Endothelial cell (in vitro differentiated cells): ENCODE data around the gene CD74. TPM values are rescaled to one million over a fixed set of nuclear protein-coding genes. Genes with fewer than 3 reads are reported as not detected.

ENCODE experiments used
- DNase-seq: peaks from one replicate; pipeline ENCODE4 v3.0.0; 2021; ENCODE audit warnings: low spot score
- H3K27ac Mint-ChIP-seq: one replicate; pipeline ENCODE4 v1.8.0; 2021; ENCODE audit warnings: mixed read lengths, inconsistent platforms; ENCODE audit not compliant: unreplicated experiment
- H3K27me3 Mint-ChIP-seq: one replicate; pipeline ENCODE4 v1.8.0; 2021; ENCODE audit warnings: mild to moderate bottlenecking, moderate library complexity, mixed read lengths, inconsistent platforms; ENCODE audit not compliant: unreplicated experiment
- H3K36me3 Mint-ChIP-seq: one replicate; pipeline ENCODE4 v1.8.0; 2021; ENCODE audit warnings: mild to moderate bottlenecking, low read depth, mixed read lengths, inconsistent platforms; ENCODE audit not compliant: unreplicated experiment
- H3K4me1 Mint-ChIP-seq: one replicate; pipeline ENCODE4 v1.8.0; 2021; ENCODE audit warnings: mild to moderate bottlenecking, mixed read lengths, inconsistent platforms; ENCODE audit not compliant: unreplicated experiment
- H3K4me3 Mint-ChIP-seq: one replicate; pipeline ENCODE4 v1.8.0; 2021; ENCODE audit warnings: mild to moderate bottlenecking, mixed read lengths, inconsistent platforms; ENCODE audit not compliant: unreplicated experiment
- H3K9me3 Mint-ChIP-seq: one replicate; pipeline ENCODE4 v1.8.0; 2021; ENCODE audit warnings: mixed read lengths, inconsistent platforms; ENCODE audit not compliant: unreplicated experiment
- CTCF ChIP-seq: fragments of 200-600 bp; sonication (generic); IDR thresholded peaks from one replicate; pipeline ENCODE4 v1.5.0; 2021; ENCODE audit warnings: antibody characterized with exemption; ENCODE audit not compliant: unreplicated experiment
- total RNA-seq: library from RNA; stranded (reverse); fragmentation: NEBNext Ultra II Directional; extraction: Animal tissue kit (Norgen Biotek cat#: 25700); gene quantifications from one replicate; pipeline ENCODE4 v1.2.1, GENCODE V29; 2021; ENCODE audit not compliant: unreplicated experiment

The CD74 gene
- total RNA-seq, 1 donor from 2014 or later = 170 TPM

DNA sequence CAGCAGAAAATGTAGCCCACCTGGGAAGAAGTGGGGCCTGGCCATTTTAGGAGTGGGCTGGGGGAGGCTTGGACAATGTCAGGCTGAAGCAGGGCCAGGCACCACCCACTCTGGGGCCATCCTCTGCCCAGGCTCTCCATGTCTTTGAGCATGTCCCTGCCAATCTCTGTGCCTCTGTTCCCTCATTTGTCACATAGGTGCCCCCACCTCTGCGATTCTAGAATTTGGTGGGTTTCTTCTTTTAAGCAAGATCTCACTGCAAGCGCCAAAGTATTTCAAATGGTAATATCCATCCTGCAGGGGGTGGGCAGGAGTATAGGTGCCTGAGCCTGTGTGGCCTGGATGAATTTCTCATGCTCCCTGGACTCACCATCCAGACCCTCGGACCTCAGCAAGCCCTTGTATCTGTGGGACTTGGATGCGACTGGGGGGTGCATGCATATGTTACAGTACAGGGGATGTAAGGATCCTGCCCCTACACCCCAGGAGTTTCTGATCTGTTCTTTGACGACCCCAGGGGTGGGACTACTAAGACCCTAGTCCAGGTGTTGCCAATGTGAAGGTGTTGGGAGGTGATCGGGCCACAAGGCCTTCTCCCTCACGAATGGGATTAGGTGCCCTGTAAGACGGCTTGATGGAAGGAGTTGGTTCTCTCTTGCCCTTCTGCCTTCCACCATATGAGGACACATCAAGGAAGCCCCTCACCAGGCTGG lies 4.3 kb downstream of the CD74 start:
- no peak for TF ChIP-seq CTCF
- H3K27me3 Mint-ChIP-seq = peaks cover 10% of the 10 kb centered on the region
- peaks cover 4% of the 10 kb centered on the region for H3K36me3 Mint-ChIP-seq
- H3K27ac Mint-ChIP-seq = no peak overlapping the region
- H3K4me3 Mint-ChIP-seq = no peak overlapping the region
- peaks cover 23% of the 10 kb centered on the region for H3K4me1 Mint-ChIP-seq
- no peak for DNase-seq
- no peaks in the 10 kb centered on the region for H3K9me3 Mint-ChIP-seq

GRCh38 chr5:150407096-150407720 lies 5.5 kb downstream of the CD74 start:
- DNase-seq = no peak
- Mint-ChIP-seq H3K4me3 (no peak overlapping the region), H3K27ac (no peak overlapping the region), H3K27me3 (peaks cover 9% of the 10 kb centered on the region), H3K9me3 (no peaks in the 10 kb centered on the region), H3K36me3 (peaks cover 9% of the 10 kb centered on the region), H3K4me1 (peaks cover 15% of the 10 kb centered on the region)
- no peak for TF ChIP-seq CTCF

DNA sequence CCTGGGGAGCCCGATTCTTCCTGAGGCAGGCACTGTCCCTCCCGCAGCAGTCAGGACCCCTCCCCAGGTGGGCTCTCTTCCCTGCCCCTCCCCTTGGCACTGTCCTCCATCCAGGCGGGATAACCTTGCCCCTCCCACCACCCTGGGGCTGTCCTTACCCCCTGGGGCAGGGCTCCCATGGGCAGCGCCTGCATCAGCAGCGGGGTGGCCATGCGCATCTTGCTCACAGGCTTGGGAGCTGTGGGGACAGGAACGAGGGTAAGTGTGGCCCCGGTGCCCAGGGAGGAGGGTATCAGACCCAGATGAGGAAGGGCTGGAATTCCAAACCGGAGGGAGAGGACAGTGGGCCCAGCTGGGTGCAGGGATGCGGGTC lies 6.0 kb downstream of the CD74 start:
- Mint-ChIP-seq H3K9me3 (no peaks in the 10 kb centered on the region), H3K36me3 (peaks cover 10% of the 10 kb centered on the region), H3K27me3 (peaks cover 10% of the 10 kb centered on the region), H3K27ac (no peak overlapping the region), H3K4me1 (peaks cover 14% of the 10 kb centered on the region), H3K4me3 (no peak overlapping the region)
- TF ChIP-seq CTCF = no peak
- no peak for DNase-seq

GRCh38 chr5:150406103-150406722 lies 6.5 kb downstream of the CD74 start:
- no peak for TF ChIP-seq CTCF
- Mint-ChIP-seq H3K27ac (no peak overlapping the region), H3K4me1 (peaks cover 16% of the 10 kb centered on the region), H3K4me3 (no peak overlapping the region), H3K9me3 (no peaks in the 10 kb centered on the region), H3K36me3 (peaks cover 15% of the 10 kb centered on the region), H3K27me3 (peaks cover 10% of the 10 kb centered on the region)
- no peak for DNase-seq
